ENCODE measurements around the gene PRIMA1. TPM values are rescaled to one million over a fixed set of nuclear protein-coding genes. Genes with fewer than 3 reads are reported as not detected.

Gene PRIMA1
- total and polyA plus RNA-seq, 2 experiments from 2014 or later: 2.1 to 3.5 TPM

- Histone ChIP-seq H3K27ac (ENCODE audit: low read depth) (no peak overlapping the region), H3K27me3 (ENCODE audit: insufficient read depth) (no peaks in the 10 kb centered on the region), H4K20me1 (replicated peaks; ENCODE audit: insufficient read depth) (no peaks in the 10 kb centered on the region), H3F3A (replicated peaks; ENCODE audit: low read depth) (no peaks in the 10 kb centered on the region), H3K4me2 (no peak overlapping the region), H2AFZ (no peak overlapping the region), H3K79me2 (replicated peaks; ENCODE audit: insufficient read depth) (no peaks in the 10 kb centered on the region), H3K4me3 (no peak overlapping the region), H3K4me1 (ENCODE audit: insufficient read depth) (no peaks in the 10 kb centered on the region), H3K36me3 (ENCODE audit: insufficient read depth) (no peaks in the 10 kb centered on the region), H3K9me2 (ENCODE audit: insufficient read depth) (no peaks in the 10 kb centered on the region)
- H3K27ac Mint-ChIP-seq: no peak overlapping the region
- no peak overlapping the region for H3K4me3 Mint-ChIP-seq
- H3K4me1 Mint-ChIP-seq: peaks cover 9% of the 10 kb centered on the region
- no peaks in the 10 kb centered on the region for H3K9me3 Mint-ChIP-seq
- ATAC-seq (no peak), DNase-seq (ENCODE audit: low spot score) (no peak)
- no peaks in the 10 kb centered on the region; the same call in 2 of the 3 replicates for H3K36me3 Mint-ChIP-seq (ENCODE audit: low read depth)
- no peak for TF ChIP-seq ZNF114 (CRISPR knock-in tag; IDR thresholded peaks at IDR 0.05)
- no peak for TF ChIP-seq ETS1 (IDR thresholded peaks at IDR 0.05)
- TF ChIP-seq CTCF (conservative IDR thresholded peaks at IDR 0.05; ENCODE audit: low read depth in 2 of 2): no peak
- TF ChIP-seq EZH2 (IDR thresholded peaks at IDR 0.05; ENCODE audit: low read depth, unreplicated experiment): no peak
- TF ChIP-seq EZH2phosphoT487 (IDR thresholded peaks at IDR 0.05; ENCODE audit: unreplicated experiment): no peak
- TF ChIP-seq STAT1 (IDR thresholded peaks at IDR 0.05; ENCODE audit: unreplicated experiment): no peak
- TF ChIP-seq JUNB (IDR thresholded peaks at IDR 0.05; ENCODE audit: unreplicated experiment): no peak
- TF ChIP-seq CREB1 (CRISPR knock-in tag; IDR thresholded peaks at IDR 0.05; ENCODE audit: low read depth): no peak
- TF ChIP-seq POLR2AphosphoS5 (IDR thresholded peaks at IDR 0.05; ENCODE audit: low read depth): no peak
- no peak for TF ChIP-seq ZNF331 (CRISPR knock-in tag; IDR thresholded peaks at IDR 0.05; ENCODE audit: low read depth)
- no peak for TF ChIP-seq NANOG (IDR thresholded peaks at IDR 0.05; ENCODE audit: borderline replicate concordance)
- TF ChIP-seq ZNF462 (CRISPR knock-in tag; IDR thresholded peaks at IDR 0.05): no peak
- no peak for TF ChIP-seq REST (IDR thresholded peaks at IDR 0.05; ENCODE audit: unreplicated experiment)
- H3K27me3 Mint-ChIP-seq (ENCODE audit: insufficient read depth, low read depth, poor library complexity): peaks cover 8% of the 10 kb centered on the region
Observed at GRCh38 chr14:93717668-93718320, 70.5 kb downstream of the PRIMA1 start.

Measured in GM23338 (cell line).